HG03575 (cell line): ENCODE data around the gene NEK8.
"Not testable (repeated sequence)": the region's sequence is repeated elsewhere in the genome, so short reads cannot be mapped to it uniquely, and the experiment has no call there.

Experiments used
- ATAC-seq: cut with Tn5 transposase; IDR thresholded peaks from one replicate; pipeline ENCODE4 v1.9.1; 2021; ENCODE audit not compliant: unreplicated experiment, insufficient number of reproducible peaks, low FRiP score; ENCODE audit errors: extremely low read depth

The NEK8 gene

GRCh38 chr17:28755486-28755885 lies 26.9 kb downstream of the NEK8 start:
- no peak for ATAC-seq

- no peak for ATAC-seq
Observed at GRCh38 chr17:28756049-28756804, 27.6 kb downstream of the NEK8 start.

- no peak for ATAC-seq
Observed at GRCh38 chr17:28758411-28759121, 30.0 kb downstream of the NEK8 start.

GRCh38 chr17:28759256-28759865 lies 30.8 kb downstream of the NEK8 start:
- no peak for ATAC-seq

GRCh38 chr17:28760601-28761562 lies 32.3 kb downstream of the NEK8 start:
- no peak for ATAC-seq

GRCh38 chr17:28763137-28763799 lies 34.7 kb downstream of the NEK8 start:
- ATAC-seq, result no peak

- ATAC-seq, result no peak
Observed at GRCh38 chr17:28763804-28764266, 35.2 kb downstream of the NEK8 start.

GRCh38 chr17:28765038-28765437 lies 36.5 kb downstream of the NEK8 start:
- no peak for ATAC-seq

- no peak for ATAC-seq
Observed at GRCh38 chr17:28773736-28774135, 45.1 kb downstream of the NEK8 start.

- ATAC-seq, result no peak
Observed at GRCh38 chr17:28774206-28774605, 45.6 kb downstream of the NEK8 start.

- ATAC-seq, result no peak
Observed at GRCh38 chr17:28777178-28777577, 48.6 kb downstream of the NEK8 start.

GRCh38 chr17:28779601-28780000 lies 51.0 kb downstream of the NEK8 start:
- ATAC-seq, result not testable (repeated sequence)

- no peak for ATAC-seq
Observed at GRCh38 chr17:28783161-28783560, 54.6 kb downstream of the NEK8 start.

GRCh38 chr17:28788100-28788499 lies 59.5 kb downstream of the NEK8 start:
- no peak for ATAC-seq
